Renal cortex interstitium (tissue), 11 donors: ENCODE measurements around the gene RGS18. TPM values are rescaled to one million over a fixed set of nuclear protein-coding genes. Genes with fewer than 3 reads are reported as not detected.
"Not testable (repeated sequence)": the region's sequence is repeated elsewhere in the genome, so short reads cannot be mapped to it uniquely, and the experiment has no call there.

ENCODE experiments used
- DNase-seq, 11 donors: peaks; one replicate each; pipeline ENCODE4 v3.0.0-alpha.2; 2013; ENCODE audit warnings: low read depth in 9 of 11, low spot score in 4 of 11; ENCODE audit errors: extremely low read depth in 1 of 11
- polyA plus RNA-seq, 3 donors: library from polyadenylated mRNA; unstranded; fragments of 120-200 nt; gene quantifications; one replicate each; pipeline ENCODE4 v1.2.1, GENCODE V29; 2013; ENCODE audit not compliant: insufficient read length in 3 of 3

The RGS18 gene
- polyA plus RNA-seq, 3 donors = 2.2 to 3.2 (median 2.7) TPM

DNA sequence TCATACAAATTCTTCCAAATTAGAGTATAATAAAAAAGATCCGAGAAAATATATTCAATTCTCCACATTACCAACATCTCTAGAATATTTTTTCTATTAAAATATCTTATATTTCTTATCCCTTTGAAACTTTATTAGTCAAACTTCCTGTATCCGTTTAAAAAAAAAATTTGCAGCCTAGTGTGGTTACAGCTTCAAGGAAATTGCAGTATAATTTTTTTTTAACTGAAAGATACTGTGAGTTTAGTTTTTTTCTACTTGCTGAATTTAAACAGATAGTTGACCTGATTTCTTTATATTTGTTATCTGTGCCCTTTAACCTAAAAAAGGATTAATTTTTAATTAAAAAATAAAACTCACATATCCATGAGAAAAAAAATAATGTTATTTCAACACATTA lies 1.5 kb downstream of the RGS18 start:
- no peak for DNase-seq

DNA sequence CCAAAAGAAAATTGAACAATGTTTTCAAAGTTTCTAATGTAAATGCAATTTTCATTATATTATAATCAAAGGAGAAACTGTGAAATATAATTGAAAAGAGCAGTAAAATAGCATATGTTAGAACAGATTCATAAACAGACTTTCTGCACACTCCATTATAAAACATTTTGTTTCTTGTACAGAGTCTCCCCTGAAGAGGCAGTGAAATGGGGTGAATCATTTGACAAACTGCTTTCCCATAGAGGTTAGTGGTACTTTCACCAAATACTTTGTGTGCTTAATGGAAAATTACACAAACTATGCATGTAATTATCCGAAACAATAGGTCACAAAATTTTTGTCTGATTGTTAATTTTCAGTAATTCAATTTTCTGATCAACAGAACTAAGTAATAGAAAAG lies 1.9 kb downstream of the RGS18 start:
- no peak for DNase-seq

DNA sequence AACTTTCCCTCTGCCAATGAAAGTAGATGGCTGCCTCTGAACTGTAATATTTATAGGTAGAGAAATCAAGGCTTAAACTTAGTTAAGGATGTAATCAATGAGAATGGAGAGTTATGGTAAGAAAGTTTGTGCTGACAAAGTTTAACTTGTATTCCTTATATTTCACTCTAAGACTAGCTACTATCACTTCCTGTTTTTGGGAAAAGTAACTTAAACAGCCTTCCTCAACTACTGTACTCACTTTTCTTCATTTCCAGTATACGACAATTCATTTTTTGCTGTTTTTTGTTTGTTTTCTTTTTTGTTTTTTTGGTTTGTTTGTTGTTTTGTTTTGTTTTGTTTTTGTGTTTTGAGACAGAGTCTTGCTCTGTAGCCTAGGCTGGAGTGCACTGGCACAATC lies 3.7 kb downstream of the RGS18 start:
- no peak for DNase-seq

DNA sequence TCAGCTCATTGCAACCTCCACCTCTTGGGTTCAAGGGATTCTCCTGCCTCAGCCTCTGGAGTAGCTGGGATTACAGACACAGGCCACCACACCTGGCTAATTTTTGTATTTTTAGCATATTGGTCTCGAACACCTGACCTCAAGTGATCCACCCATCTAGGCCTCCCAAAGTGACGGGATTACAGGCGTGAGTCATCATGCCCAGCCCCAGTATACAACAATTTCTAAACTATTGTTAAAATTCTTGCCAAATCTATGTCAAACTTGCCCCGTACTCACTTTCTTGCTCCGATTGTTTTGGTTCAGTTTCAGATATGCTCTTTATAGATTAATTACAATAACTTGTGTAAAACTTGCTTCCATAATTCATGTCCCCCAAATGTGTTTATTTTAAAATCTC lies 4.1 kb downstream of the RGS18 start:
- DNase-seq = no peak

DNA sequence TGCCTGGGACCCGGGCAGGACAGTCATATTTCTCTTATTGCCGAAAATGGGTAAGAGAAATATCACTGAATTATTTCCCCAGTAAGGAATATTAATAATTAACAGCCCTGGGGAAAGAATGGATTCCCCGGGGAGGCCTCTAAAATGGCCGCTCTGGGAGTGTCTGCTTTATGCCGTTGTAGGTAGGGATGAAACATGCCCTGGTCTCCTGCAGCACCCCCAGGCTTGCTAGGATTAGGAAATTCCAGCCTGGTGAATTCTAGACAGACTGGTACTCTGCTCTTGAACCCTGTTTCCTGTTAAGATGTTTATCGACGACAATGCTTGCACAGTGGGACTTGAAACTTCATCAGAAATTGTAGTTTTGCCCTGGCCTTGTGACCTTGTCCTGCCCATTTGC lies 6.7 kb downstream of the RGS18 start:
- DNase-seq = not testable (repeated sequence)

DNA sequence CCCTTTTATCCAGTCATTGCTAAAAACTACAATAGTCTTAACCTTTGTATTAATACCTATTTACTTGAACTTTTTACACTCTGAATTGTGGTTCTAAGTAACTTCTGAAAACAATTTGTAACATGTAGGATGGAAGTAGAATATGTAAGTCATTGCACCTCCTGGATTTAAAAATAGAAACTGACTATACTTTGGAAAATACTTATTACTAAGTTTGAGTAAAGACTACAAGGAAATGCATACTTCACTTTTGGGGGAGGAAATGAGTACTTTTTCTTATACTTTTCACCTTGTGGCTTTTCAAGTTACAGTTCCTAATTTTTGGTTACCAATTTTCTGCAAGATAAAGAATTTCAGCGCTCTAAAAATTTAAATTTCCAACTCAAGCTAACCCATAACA lies 8.7 kb downstream of the RGS18 start:
- DNase-seq = no peak

DNA sequence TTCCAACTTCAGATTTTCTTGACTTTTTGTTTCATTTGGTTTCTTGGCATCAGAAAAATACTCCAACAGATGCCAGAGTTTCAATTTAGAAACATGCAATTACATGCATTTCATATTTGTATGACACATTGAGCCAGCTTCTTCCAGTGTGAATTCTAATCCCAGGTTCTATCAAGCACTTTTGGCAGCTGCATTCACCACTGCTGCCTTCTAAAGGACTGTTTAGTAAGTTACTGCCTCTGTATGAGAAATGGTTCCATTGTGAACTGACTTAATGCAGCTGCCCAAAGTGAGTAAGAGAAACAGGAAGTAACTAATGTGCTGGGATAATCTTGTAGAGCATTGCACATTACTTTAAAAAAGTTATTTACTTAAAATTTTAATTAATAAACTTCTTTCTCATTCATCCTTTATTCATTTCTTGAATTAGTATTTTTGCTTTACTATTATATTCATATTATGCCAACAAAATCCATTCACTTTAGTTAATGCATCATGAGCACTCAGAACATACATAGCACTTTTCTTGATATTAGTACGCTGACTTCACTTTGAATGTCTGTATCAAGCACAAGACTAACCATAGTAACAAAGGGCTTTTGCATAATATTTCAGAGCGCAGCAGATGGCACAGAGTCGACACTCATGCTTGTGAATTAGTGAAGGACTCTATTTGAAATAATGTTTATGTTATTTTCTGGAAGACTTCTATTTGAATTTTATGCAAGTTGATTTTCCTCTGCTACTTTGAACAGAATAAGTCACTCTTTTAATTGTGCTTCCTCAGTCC lies 9.8 kb downstream of the RGS18 start:
- no peak for DNase-seq

DNA sequence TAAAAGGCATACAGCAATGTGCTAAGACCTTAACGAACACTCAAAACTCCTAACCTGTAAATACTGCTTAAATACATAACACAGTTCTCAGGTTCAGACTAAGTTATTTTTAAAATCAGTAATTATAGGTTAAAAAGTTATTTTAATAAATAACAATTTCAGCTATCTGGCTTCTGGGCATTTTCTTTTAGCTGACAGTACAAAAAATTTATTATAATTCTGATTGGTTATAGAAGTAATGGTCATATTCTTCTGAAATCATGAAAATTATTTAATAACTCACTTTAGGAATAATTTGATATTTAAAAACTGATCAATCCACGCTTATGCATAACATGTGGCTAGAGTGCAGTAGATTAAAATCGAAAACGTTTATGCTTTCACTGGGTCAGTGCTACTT lies 10.7 kb downstream of the RGS18 start:
- DNase-seq = no peak

DNA sequence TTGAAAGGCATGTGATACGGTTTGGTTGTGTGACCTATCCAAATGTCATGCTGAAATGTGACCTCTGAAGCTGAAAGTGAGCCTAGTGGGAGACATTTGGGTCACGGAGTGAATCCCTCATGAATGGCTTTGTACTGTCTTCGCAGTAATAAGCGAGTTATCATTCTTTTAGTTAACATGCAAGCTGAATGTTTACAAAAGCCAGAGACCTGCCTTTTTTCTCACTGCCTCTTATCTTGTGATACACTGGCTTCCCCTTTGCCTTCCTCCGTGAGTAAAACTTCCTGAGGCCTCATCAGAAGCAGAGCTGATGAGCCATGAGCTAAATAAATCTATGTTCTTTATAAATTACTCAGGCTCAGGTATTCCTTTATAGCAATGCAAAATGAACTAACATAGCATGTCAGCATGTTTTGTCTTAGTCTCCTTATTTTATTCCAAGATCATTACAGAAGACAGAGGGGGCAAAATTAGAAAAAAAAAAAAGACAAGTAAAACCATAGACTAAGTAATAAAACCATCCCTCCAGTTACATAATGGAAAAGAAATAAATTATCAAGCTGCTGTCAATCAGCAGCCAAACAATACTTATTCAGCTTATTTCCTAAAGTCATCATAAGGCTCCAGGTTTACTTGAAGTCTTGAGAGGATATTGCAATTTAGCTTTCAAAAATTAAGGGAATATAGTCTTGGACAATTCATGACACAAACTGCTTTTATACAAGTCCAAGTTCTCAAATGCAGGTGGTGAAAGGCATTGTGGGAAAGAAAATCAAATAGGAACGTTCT lies 12.1 kb downstream of the RGS18 start:
- no peak for DNase-seq

DNA sequence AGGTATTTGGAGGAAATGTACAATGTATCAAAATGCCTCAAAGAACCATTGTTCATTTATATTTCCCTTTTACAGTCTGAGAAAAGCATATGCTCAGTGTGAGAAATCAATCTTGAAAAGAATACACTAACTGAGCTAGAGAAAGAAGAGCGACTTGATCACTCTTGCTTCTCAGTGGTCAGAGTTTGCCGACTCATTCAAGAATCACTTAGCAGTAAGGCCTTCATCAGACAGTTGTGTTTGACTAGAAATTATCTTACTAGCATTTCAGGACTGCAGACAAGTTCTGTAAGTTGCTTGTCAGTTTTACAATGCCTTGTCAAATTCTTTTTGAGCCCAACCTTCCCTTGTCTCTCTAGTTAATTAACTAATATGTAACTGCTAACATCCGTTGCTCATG lies 12.9 kb downstream of the RGS18 start:
- no peak for DNase-seq

DNA sequence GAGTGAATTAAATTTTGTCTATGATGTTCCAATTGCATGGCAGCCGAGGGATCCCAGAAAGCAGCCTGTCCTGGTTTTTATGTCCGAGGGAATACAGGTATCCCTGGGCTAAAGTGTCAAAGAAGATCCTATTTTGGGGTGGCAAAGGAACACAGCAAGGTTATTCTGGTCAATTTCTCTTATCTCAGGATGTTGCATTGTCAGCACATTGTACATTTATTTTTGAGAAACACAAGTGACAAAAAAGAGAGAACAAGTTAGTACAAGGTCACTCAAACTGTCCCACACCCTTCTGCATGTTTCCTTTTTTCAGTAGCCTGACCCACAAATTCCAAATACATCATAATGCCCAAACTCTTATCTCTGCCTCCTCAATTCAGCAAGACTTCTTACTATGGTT lies 17.7 kb downstream of the RGS18 start:
- DNase-seq = no peak

DNA sequence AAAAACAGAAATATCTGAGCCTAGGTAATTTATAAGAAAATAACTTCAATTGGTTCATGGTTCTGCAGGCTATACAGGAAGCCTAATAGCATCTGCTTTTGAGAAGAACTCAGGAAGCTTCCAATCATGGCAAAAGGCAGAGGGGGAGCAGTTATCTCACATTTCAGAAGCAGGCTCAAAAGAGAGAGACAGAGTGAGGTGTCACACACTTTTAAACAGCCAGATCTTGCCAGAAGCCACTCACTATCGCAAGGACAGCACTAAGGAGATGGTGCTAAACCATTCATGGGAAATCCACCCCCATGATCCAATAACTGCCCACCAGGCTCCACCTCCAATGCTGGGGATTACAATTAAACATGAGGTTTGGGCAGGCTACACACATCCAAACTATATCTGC lies 25.5 kb downstream of the RGS18 start:
- DNase-seq = no peak

DNA sequence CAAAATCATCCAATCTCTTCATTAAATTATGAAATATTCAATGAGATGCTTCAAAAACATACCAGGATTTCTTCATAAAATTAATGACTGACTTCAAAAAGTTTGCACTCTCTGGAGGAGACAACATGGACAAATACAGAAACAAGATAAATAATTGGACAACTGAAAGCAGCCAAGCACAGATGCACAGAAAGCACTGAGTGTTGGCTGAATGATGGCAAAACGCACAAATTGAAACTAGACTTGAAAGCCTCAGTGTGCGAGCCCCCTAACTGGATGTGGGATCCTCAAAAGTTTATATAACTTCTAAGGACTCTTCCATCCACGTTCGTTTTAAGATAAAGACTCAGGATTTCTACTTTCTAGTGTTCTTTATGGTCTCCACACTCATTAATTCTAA lies 27.9 kb downstream of the RGS18 start:
- DNase-seq = no peak

DNA sequence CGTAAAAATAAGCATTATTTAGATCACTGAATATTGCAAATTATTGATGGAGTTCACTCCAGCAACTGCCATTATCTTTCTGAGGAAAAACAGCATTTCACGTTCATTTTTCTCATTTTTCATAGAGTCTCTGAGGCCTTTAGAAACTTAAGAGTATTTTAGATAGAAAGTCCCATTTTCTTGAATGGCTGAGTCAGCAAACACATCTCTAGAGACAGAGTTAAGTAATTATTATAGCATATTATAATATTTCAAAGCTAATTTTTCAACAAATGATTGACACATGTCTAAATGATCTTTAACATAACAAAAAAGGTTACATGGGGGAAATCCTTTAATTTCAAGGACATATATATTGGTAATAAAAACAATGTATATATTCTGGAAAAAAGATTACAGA lies 31.8 kb downstream of the RGS18 start:
- no peak for DNase-seq

DNA sequence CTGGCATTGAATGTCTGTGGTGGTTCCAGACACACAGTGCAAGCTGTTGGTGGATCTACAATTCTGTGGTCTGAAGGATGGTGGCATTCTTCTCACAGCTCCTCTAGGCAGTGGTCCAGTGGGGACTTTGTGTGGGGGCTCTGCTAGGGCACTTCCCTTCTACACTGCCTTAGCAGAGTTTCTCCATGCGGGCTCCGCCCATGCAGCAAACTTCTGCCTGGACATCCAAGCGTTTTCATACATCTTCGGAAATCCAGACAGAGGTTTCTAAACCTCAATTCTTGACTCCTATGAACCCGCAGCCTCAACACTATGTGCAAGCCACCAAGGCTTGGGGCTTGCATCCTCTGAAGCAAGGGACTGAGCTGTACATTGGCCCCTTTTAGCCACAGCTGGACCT lies 43.0 kb downstream of the RGS18 start:
- no peak for DNase-seq

DNA sequence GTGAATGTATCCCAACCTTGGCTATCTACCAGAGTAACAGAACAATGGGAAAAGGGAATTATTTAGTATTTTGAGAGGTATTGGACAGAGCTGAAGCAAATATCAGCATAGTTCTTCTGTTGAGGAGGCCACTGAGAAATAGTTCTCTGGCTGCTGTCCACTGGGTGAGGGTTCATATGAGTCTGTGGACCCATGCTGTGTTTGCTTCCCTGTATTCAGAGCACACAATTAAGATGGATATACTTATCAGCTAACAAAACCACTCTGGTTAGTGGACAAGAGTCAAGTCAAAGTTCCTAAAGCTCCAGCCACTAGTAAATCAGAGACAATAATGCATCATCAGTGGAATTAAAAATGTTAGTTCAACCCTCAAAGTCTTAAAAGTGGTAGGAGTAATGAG lies 66.1 kb downstream of the RGS18 start:
- no peak for DNase-seq

DNA sequence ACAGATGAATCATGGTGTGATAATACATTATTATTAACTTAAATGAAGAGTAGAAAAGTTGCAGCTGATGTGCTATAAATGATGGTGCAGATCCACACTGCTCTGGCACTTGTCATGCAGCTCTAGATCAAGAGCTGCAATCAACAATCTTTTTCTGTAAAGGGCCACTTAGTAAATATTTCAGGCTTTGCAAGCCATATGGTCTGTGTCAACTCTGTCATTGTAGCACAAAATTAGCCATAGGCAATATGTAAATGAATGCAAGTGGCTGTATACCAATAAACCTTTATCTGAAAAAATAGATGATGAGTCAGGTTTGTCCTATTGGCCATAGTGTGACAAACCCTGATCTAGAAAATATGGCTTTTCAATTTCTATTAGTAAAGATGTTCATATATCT lies 66.6 kb downstream of the RGS18 start:
- DNase-seq = no peak

DNA sequence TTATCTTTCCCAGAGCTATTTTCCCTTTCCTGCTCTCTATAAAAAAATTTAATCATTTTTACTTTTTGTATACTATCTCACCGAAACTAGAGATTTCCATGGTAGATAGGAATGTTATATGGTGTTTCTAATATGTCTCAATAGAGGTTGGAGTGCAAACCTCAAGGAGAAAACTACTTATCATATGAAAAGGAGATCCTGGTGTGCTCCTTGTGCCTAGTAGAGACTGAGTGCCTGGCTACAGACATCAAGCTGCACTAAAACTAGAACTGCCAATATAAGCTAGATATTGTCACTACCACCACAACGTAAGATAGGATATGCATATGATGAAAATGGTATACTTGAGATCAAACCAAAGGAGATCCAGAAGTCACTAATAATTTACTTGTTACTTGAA lies 67.0 kb downstream of the RGS18 start:
- no peak for DNase-seq

DNA sequence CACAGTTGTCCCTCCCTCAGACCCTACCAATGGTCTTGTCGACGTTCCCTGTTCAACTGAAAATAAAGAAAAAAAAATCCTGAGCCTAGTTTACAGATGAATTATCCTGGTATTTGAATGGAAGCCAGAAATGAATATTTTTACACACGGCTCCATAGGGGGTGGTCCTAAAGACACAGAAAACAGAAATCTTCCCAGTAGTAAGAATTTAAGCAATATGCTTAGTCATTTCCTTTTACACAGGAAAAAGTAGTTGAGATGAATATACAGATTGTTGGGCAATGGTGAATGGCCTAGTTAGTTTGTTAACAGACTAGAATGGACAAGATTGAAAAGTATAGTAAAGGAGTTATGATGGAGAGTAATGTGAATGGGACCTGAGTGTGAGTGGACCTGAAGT lies 67.4 kb downstream of the RGS18 start:
- DNase-seq = no peak

DNA sequence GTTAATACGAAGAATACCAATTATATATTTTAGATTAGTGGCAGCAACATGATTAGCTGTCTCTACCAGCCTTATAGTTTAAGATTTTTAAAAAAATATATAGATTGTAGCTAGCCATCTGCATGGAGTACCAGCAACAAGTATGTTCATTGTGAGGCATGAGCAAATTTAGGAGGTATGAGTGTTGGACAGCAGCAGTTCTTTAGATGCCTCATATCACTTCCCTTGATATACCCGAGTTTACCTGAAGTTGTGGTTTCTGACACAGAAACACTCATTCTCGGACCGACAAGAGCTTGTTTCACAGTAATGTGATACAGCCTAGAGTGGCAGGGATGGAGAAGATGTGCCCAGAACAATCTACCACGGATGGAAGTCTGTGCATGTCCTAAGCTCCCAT lies 69.1 kb downstream of the RGS18 start:
- DNase-seq = no peak

DNA sequence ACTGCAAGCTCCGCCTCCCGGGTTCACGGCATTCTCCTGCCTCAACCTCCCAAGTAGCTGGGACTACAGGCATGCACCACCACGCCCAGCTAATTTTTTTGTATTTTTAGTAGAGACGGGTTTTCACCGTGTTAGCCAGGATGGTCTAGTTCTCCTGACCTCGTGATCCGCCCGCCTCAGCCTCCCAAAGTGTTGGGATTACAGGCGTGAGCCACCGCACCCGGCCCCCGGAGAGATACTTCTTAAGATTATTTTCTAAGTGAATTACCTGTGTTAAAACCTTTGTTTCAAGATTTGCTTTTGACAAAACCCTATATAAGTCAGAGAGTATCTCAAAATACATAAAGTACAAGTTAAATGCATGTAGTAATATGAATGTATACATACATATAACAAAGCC lies 69.7 kb downstream of the RGS18 start:
- DNase-seq = not testable (repeated sequence)
